ENCODE results near the gene ZNF221. TPM values are rescaled to one million over a fixed set of nuclear protein-coding genes. Genes with fewer than 3 reads are reported as not detected.

The ZNF221 gene
- total and polyA plus RNA-seq, 9 of the 15 experiments (the other 6 are each of a cell fraction or from before 2014, with no cell fraction given): 0.32 to 1.4 (median 0.45) TPM

DNA sequence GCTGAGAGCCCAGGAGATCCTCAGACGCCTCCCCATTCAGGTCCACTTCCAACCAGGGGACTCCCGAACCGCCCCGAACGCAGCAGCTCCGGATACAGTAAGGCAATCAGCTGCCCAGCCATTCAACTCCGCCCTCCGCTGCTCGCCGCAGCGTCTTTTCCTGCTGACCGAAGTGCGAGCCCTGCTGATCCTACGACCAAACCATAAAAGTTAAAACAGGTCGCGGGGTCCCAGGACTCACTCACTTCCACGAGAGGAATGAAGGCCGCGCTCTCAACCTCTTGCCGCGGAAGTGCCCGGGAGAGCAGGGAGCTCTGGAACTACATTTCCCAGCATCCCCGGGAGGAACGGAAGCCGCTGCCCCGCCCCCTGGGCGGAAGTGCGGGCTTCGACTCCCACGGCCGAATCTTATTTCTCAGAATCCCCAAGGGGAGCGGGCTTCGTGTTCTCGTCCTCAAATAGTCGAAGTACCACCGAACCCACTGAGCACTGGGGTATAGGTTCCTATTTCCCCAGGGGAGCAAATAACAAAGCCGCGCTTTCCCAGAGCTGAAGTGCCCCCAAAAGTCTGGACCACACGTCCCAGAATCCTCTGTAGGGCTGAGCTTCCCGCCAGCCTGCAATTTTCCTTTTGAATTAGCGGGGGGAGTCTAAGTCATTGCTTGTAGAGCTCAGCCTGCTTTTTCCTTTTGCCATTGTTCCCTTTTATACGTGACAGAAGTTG, 15.9 kb upstream of the ZNF221 start, which contains the start of gene ZNF45 (continued):
- TF ChIP-seq HDGF (IDR thresholded peaks at IDR 0.05): no peak
- TF ChIP-seq ZNF589 (CRISPR knock-in tag; IDR thresholded peaks at IDR 0.05; ENCODE audit: low read depth): no peak
- TF ChIP-seq, protein P1, sequence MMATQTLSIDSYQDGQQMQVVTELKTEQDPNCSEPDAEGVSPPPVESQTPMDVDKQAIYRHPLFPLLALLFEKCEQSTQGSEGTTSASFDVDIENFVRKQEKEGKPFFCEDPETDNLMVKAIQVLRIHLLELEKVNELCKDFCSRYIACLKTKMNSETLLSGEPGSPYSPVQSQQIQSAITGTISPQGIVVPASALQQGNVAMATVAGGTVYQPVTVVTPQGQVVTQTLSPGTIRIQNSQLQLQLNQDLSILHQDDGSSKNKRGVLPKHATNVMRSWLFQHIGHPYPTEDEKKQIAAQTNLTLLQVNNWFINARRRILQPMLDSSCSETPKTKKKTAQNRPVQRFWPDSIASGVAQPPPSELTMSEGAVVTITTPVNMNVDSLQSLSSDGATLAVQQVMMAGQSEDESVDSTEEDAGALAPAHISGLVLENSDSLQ (IDR thresholded peaks at IDR 0.05): no peak
- TF ChIP-seq, protein P2, sequence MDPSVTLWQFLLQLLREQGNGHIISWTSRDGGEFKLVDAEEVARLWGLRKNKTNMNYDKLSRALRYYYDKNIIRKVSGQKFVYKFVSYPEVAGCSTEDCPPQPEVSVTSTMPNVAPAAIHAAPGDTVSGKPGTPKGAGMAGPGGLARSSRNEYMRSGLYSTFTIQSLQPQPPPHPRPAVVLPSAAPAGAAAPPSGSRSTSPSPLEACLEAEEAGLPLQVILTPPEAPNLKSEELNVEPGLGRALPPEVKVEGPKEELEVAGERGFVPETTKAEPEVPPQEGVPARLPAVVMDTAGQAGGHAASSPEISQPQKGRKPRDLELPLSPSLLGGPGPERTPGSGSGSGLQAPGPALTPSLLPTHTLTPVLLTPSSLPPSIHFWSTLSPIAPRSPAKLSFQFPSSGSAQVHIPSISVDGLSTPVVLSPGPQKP (CRISPR knock-in tag; IDR thresholded peaks at IDR 0.05): no peak
- TF ChIP-seq, protein P3, sequence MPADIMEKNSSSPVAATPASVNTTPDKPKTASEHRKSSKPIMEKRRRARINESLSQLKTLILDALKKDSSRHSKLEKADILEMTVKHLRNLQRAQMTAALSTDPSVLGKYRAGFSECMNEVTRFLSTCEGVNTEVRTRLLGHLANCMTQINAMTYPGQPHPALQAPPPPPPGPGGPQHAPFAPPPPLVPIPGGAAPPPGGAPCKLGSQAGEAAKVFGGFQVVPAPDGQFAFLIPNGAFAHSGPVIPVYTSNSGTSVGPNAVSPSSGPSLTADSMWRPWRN (IDR thresholded peaks at IDR 0.05; ENCODE audit: low read depth): no peak
- TF ChIP-seq MBD2 (IDR thresholded peaks at IDR 0.05; ENCODE audit: borderline replicate concordance, low read depth): peak; percentile 73
- TF ChIP-seq ZFPM2 (CRISPR knock-in tag; IDR thresholded peaks at IDR 0.05): no peak
- TF ChIP-seq TRIM24 (IDR thresholded peaks at IDR 0.05): no peak
- no peak for TF ChIP-seq MECOM (CRISPR knock-in tag; IDR thresholded peaks at IDR 0.05)
- no peak for TF ChIP-seq BRD9 (IDR thresholded peaks at IDR 0.05; ENCODE audit: low read depth, partially characterized antibody)
- no peak for TF ChIP-seq ZKSCAN3 (CRISPR knock-in tag; IDR thresholded peaks at IDR 0.05)
- no peak for TF ChIP-seq ZBED1 (IDR thresholded peaks at IDR 0.05)
- TF ChIP-seq COPS2 (conservative IDR thresholded peaks at IDR 0.05): no peak
- no peak for TF ChIP-seq KDM2B (CRISPR knock-in tag; IDR thresholded peaks at IDR 0.05)
- no peak for TF ChIP-seq ARID1B (IDR thresholded peaks at IDR 0.05)
- TF ChIP-seq ILK (tag; IDR thresholded peaks at IDR 0.05; ENCODE audit: borderline replicate concordance, low read depth): no peak
- TF ChIP-seq, protein P4, sequence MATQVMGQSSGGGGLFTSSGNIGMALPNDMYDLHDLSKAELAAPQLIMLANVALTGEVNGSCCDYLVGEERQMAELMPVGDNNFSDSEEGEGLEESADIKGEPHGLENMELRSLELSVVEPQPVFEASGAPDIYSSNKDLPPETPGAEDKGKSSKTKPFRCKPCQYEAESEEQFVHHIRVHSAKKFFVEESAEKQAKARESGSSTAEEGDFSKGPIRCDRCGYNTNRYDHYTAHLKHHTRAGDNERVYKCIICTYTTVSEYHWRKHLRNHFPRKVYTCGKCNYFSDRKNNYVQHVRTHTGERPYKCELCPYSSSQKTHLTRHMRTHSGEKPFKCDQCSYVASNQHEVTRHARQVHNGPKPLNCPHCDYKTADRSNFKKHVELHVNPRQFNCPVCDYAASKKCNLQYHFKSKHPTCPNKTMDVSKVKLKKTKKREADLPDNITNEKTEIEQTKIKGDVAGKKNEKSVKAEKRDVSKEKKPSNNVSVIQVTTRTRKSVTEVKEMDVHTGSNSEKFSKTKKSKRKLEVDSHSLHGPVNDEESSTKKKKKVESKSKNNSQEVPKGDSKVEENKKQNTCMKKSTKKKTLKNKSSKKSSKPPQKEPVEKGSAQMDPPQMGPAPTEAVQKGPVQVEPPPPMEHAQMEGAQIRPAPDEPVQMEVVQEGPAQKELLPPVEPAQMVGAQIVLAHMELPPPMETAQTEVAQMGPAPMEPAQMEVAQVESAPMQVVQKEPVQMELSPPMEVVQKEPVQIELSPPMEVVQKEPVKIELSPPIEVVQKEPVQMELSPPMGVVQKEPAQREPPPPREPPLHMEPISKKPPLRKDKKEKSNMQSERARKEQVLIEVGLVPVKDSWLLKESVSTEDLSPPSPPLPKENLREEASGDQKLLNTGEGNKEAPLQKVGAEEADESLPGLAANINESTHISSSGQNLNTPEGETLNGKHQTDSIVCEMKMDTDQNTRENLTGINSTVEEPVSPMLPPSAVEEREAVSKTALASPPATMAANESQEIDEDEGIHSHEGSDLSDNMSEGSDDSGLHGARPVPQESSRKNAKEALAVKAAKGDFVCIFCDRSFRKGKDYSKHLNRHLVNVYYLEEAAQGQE (IDR thresholded peaks at IDR 0.05; ENCODE audit: borderline replicate concordance): no peak
- TF ChIP-seq, protein P4 (CRISPR knock-in tag; IDR thresholded peaks at IDR 0.05; ENCODE audit: low read depth): no peak
- TF ChIP-seq ZBTB8A (IDR thresholded peaks at IDR 0.05; ENCODE audit: partially characterized antibody): no peak
